Upper lobe of left lung (tissue), 6 donors: ENCODE data around the gene SIGLEC7. TPM values are rescaled to one million over a fixed set of nuclear protein-coding genes. Genes with fewer than 3 reads are reported as not detected.

ENCODE experiments used
- ATAC-seq, 2 donors: fragments of 200-7000 bp; cut with Tn5 transposase; one replicate each; pipeline ENCODE4 v1.9.1; 2022; ENCODE audit warnings: mild to moderate bottlenecking in 2 of 2, moderate library complexity in 2 of 2; ENCODE audit not compliant: low FRiP score in 2 of 2
- DNase-seq, 2 donors: peaks; one replicate each; pipeline ENCODE4 v3.0.0-alpha.2; 2019 to 2020
- H3K27ac ChIP-seq, 4 donors: fragments of 200-600 bp; sonication (generic); one replicate each; pipeline ENCODE4 v1.5.1; 2016 to 2019
- H3K27me3 ChIP-seq, 4 donors: fragments of 200-600 bp; sonication (generic); one replicate each; pipeline ENCODE4 v1.5.1; 2017 to 2019
- H3K36me3 ChIP-seq, 4 donors: fragments of 200-600 bp; sonication (generic); one replicate each; pipeline ENCODE4 v1.5.1; 2016 to 2019
- H3K4me1 ChIP-seq, 4 donors: fragments of 200-600 bp; sonication (generic); one replicate each; pipeline ENCODE4 v1.5.1; 2018 to 2019
- H3K4me3 ChIP-seq, 4 donors: fragments of 200-600 bp; sonication (generic); one replicate each; pipeline ENCODE4 v1.5.1; 2017 to 2019; ENCODE audit warnings: mild to moderate bottlenecking in 2 of 4, moderate library complexity in 1 of 4
- H3K9me3 ChIP-seq, 4 donors: fragments of 200-600 bp; sonication (generic); one replicate each; pipeline ENCODE4 v1.5.1; 2018 to 2019
- EP300 ChIP-seq, 4 donors: sonication (generic); formaldehyde crosslinking; IDR thresholded peaks; one replicate each; pipeline ENCODE4 v1.5.1; 2017; ENCODE audit warnings: antibody characterized with exemption in 4 of 4, control low read depth in 2 of 4
- POLR2A ChIP-seq, 4 donors: fragments of 450-650 bp; IDR thresholded peaks; one replicate each; pipeline ENCODE4 v1.5.1; 2016 to 2017; ENCODE audit warnings: antibody characterized with exemption in 4 of 4, mild to moderate bottlenecking in 2 of 4
- POLR2AphosphoS5 ChIP-seq, 2 donors: sonication (generic); formaldehyde crosslinking; IDR thresholded peaks; one replicate each; pipeline ENCODE4 v1.5.1; 2017; ENCODE audit warnings: antibody characterized with exemption in 2 of 2
- WGBS, 2 donors: methylation state at CpG; one replicate each; pipeline ENCODE4 v1.1.5; 2017 to 2018; 5-methylcytosine and 5-hydroxymethylcytosine counted together
- total RNA-seq, 6 donors: library from RNA; depleted of rRNA in 4 of 6; stranded (reverse); fragments of >200 nt in 4 of 6; gene quantifications; one replicate each; pipeline versions ENCODE4 v1.1.0 to v1.2.1, GENCODE V29; 2016 to 2021
- TF ChIP-seq, protein P1 (sequence below), 6 experiments: fragments of 450-650 bp in 4 of 6; fragments of 200-600 bp in 2 of 6; sonication (generic) in 2 of 6; IDR thresholded peaks; one replicate each; pipeline ENCODE4 v1.5.1; 2016 to 2019; ENCODE audit warnings: antibody characterized with exemption in 6 of 6
- donor health status: DM: no; HTN: no; CAD: no; lungs with moderate emphysema.
- donor health status: DM: no; HTN: yes; CAD: no; lungs with severe emphysema.

Gene SIGLEC7
- total RNA-seq, 6 donors from 2014 or later, result 3.4 to 10.9 (median 8.1) TPM

DNA sequence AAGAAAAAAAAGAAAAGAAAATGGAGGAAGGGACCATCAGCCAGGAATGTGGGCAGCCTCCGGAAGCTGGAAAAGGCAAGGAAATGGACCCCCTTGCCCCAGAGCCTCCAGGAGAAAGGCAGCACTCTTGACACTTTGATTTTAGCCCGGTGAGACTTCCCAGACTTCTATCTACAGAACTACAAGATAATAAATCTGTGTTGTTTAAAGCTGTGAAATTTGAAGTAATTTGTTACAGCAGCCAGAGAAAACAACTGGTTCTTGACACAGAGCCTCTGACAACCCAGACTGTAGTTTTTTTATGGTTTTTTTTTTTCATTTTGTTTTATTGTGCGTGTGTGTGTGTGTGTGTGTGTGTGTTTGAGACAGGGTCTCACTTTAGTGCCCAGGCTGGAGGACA lies 41.5 kb upstream of the SIGLEC7 start:
- ATAC-seq (no peak), DNase-seq (no peak)
- Histone ChIP-seq H3K9me3 (no peaks in the 10 kb centered on the region), H3K36me3 (peaks cover 3 to 66% (median 26%) of the 10 kb centered on the region in 4 donors), H3K4me3 (no peak overlapping the region), H3K27me3 (no peaks in the 10 kb centered on the region), H3K4me1 (peaks cover 0 to 4% (median 0%) of the 10 kb centered on the region in 4 donors), H3K27ac (no peak overlapping the region)
- TF ChIP-seq EP300 (IDR thresholded peaks at IDR 0.05) (no peak), POLR2AphosphoS5 (IDR thresholded peaks at IDR 0.05) (no peak), POLR2A (IDR thresholded peaks at IDR 0.05) (no peak)
- TF ChIP-seq, protein P1, sequence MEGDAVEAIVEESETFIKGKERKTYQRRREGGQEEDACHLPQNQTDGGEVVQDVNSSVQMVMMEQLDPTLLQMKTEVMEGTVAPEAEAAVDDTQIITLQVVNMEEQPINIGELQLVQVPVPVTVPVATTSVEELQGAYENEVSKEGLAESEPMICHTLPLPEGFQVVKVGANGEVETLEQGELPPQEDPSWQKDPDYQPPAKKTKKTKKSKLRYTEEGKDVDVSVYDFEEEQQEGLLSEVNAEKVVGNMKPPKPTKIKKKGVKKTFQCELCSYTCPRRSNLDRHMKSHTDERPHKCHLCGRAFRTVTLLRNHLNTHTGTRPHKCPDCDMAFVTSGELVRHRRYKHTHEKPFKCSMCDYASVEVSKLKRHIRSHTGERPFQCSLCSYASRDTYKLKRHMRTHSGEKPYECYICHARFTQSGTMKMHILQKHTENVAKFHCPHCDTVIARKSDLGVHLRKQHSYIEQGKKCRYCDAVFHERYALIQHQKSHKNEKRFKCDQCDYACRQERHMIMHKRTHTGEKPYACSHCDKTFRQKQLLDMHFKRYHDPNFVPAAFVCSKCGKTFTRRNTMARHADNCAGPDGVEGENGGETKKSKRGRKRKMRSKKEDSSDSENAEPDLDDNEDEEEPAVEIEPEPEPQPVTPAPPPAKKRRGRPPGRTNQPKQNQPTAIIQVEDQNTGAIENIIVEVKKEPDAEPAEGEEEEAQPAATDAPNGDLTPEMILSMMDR (IDR thresholded peaks at IDR 0.05), result no peak
- 72 to 76% methylated on average over 3 of the region's 3 CpGs for WGBS, 2 donors

DNA sequence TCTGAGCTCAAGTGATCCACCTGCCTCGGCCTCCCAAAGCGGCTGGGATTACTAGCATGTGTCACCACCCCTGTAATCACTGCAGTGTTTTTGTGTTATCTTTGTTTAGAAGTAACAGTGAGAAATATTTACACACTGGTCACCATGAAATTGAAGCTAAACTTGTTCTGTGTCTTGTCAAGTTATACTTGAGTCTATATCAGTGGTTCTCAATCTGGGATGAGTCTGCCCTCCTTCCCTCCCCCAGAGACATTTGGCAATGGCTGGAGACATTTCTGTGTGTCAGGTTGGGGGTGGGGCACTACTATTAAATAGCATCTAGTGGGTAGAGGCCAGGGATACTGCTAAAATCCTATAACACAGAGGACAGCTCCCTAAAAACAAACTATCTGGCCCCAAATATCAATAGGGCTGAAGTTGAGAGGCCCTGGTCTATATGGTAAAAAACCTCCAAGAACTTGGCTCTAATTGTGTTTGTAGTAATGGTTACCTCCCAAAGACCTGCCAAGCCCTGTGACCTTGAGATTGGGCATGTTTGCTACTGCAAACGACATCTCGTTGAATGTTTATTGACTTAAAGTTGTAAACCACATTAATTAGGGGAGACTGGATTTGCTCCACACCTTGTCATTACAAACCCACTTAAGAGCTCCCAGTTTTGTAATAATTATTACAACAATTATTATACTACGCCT lies 40.8 kb upstream of the SIGLEC7 start:
- Histone ChIP-seq H3K4me3 (no peak overlapping the region), H3K27ac (no peak overlapping the region), H3K9me3 (no peaks in the 10 kb centered on the region), H3K36me3 (peaks cover 3 to 67% (median 26%) of the 10 kb centered on the region in 4 donors), H3K4me1 (peaks cover 0 to 7% (median 0%) of the 10 kb centered on the region in 4 donors), H3K27me3 (no peaks in the 10 kb centered on the region)
- DNase-seq (no peak), ATAC-seq (no peak)
- no peak for TF ChIP-seq EP300 (IDR thresholded peaks at IDR 0.05)
- no peak for TF ChIP-seq POLR2AphosphoS5 (IDR thresholded peaks at IDR 0.05)
- TF ChIP-seq, protein P1 (IDR thresholded peaks at IDR 0.05), result no peak
- TF ChIP-seq POLR2A (IDR thresholded peaks at IDR 0.05), result no peak
- 77 to 82% methylated on average over 5 of the region's 5 CpGs for WGBS, 2 donors

DNA sequence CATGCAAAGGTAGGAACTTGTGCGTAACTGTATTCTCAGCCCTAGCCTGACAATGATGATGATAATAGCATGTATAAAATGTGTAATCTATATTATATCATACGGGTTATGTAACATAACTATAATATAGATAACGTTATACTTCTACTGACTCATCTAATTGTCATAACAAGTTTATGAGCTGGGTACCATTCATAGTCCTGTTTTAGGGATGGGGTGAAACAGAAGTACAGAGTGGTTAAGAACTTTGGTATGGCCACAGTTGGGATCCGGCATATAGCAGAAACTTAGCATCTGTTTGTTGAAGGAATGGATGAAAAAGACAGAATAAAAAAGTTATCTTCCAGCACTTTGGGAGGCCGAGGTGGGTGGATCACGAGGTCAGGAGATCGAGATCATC lies 39.1 kb upstream of the SIGLEC7 start:
- peaks cover 3 to 63% (median 26%) of the 10 kb centered on the region in 4 donors for H3K36me3 ChIP-seq

DNA sequence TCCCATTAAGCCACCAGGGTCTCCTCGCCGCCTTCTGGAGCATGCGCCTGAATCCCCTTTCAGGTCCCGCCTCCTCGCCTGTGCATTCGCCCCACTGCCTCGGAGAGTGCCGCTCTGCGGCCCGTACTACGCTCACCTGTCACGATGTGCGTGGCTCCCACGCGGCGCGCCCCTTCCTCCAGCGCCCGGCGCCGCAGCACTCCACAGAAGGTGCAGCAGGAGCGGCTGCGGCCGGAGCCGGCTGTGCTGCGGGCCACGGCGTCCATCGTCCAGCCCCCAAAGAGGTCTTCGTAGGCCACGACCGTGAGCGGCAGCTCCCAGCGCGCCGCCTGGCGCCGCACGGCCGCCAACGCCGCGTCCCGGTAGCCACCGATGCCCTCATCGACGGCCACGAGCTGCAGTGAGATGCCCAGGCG lies 38.2 kb upstream of the SIGLEC7 start:
- WGBS, 2 donors, result 93 to 94% methylated on average over 35 to 43 of the region's 49 CpGs
- H3K4me3 ChIP-seq, result no peak overlapping the region
- H3K27me3 ChIP-seq, result no peaks in the 10 kb centered on the region
- no peaks in the 10 kb centered on the region for H3K9me3 ChIP-seq
- TF ChIP-seq EP300 (IDR thresholded peaks at IDR 0.05) (no peak), POLR2AphosphoS5 (IDR thresholded peaks at IDR 0.05) (no peak), POLR2A (IDR thresholded peaks at IDR 0.05) (no peak)
- TF ChIP-seq, protein P1 (IDR thresholded peaks at IDR 0.05), result no peak
- no peak overlapping the region for H3K27ac ChIP-seq
- H3K4me1 ChIP-seq, result peaks cover 12 to 19% (median 13%) of the 10 kb centered on the region in 4 donors
- no peak for ATAC-seq
- H3K36me3 ChIP-seq, result peaks cover 3 to 56% (median 24%) of the 10 kb centered on the region in 4 donors
- DNase-seq, result peak in 1 of 2 donors; percentile 83

More for the DNA sequence above, 39.1 kb upstream of the SIGLEC7 start:
- no peak for TF ChIP-seq EP300 (IDR thresholded peaks at IDR 0.05)
- no peak for TF ChIP-seq POLR2AphosphoS5 (IDR thresholded peaks at IDR 0.05)
- TF ChIP-seq, protein P1 (IDR thresholded peaks at IDR 0.05), result no peak
- no peak for TF ChIP-seq POLR2A (IDR thresholded peaks at IDR 0.05)
- Histone ChIP-seq H3K27ac (no peak overlapping the region), H3K9me3 (no peaks in the 10 kb centered on the region), H3K27me3 (no peaks in the 10 kb centered on the region), H3K4me1 (peaks cover 10 to 16% (median 11%) of the 10 kb centered on the region in 4 donors), H3K4me3 (no peak overlapping the region)
- DNase-seq (no peak), ATAC-seq (no peak)
- 87 to 96% methylated on average over 7 of the region's 7 CpGs for WGBS, 2 donors
